ENCODE results near the gene PHLPP1. TPM values are rescaled to one million over a fixed set of nuclear protein-coding genes. Genes with fewer than 3 reads are reported as not detected.

PHLPP1 gene
- total RNA-seq, 2 experiments from 2014 or later, result 9.0 to 12.4 TPM

DNA sequence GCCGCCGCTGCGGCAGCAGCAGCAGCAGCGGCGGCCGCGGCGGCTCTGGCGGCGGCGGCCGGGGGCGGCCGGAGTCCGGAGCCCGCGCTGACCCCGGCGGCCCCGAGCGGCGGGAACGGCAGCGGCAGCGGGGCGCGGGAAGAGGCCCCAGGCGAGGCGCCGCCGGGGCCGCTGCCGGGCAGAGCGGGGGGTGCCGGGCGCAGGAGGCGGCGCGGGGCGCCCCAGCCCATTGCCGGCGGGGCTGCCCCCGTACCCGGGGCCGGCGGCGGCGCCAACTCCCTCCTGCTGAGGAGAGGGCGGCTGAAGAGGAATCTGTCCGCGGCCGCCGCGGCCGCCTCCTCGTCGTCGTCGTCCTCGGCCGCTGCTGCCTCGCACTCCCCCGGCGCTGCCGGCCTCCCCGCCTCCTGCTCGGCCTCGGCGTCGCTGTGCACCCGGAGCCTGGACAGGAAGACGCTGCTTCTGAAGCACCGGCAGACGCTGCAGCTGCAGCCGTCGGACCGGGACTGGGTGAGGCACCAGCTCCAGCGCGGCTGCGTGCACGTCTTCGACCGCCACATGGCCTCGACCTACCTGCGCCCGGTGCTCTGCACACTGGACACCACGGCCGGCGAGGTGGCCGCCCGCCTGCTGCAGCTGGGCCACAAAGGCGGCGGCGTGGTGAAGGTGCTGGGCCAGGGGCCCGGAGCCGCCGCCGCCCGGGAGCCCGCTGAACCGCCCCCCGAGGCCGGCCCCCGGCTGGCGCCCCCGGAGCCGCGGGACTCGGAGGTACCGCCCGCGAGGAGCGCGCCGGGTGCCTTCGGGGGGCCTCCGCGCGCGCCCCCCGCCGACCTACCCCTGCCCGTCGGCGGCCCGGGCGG is 646 bp downstream of the PHLPP1 start:
- H3K27ac ChIP-seq (ENCODE audit: low read depth, low read length, poor library complexity, severe bottlenecking), result no peak overlapping the region
- no peaks in the 10 kb centered on the region for H3K36me3 ChIP-seq (ENCODE audit: insufficient read depth, low read length)
- H4K20me1 ChIP-seq (ENCODE audit: insufficient read depth, low read length), result peaks cover 10% of the 10 kb centered on the region
- H3K9me2 ChIP-seq (ENCODE audit: insufficient read depth, low read length), result no peaks in the 10 kb centered on the region
- peak overlapping the region; percentile 72 for H3K4me3 ChIP-seq (ENCODE audit: low read depth, low read length, poor library complexity, severe bottlenecking)
- DNase-seq (ENCODE audit: low spot score), result peak; percentile 79
- ChIA-PET POLR2A (no interaction called here), CTCF (ENCODE audit: unreplicated experiment) (no interaction called here)
- BruUV-seq (replicated peaks), result no TSS peak
- H2AFZ ChIP-seq (ENCODE audit: low read length), result no peak overlapping the region
- peaks cover 39% of the 10 kb centered on the region for H3K79me2 ChIP-seq (ENCODE audit: insufficient read depth, low read depth, low read length)
- TF ChIP-seq CTCF (conservative IDR thresholded peaks at IDR 0.05; ENCODE audit: low read length) (no peak), EZH2phosphoT487 (IDR thresholded peaks at IDR 0.05; ENCODE audit: borderline replicate concordance, low read depth, low read length) (no peak)
- H3K4me1 ChIP-seq (ENCODE audit: insufficient read depth, low read length, poor library complexity, severe bottlenecking), result peaks cover 15% of the 10 kb centered on the region
- intact Hi-C loops (cut with micrococcal nuclease; ENCODE audit: unreplicated experiment), result loop anchor here (2.0 to 5.0 kb wide), 5 partner anchors 63 to 706 kb away; partner anchors contain the start of gene VPS4B
- peak overlapping the region; percentile 92 for H3K4me2 ChIP-seq (ENCODE audit: low read length)
- H3K9me3 ChIP-seq (ENCODE audit: low read length), result no peaks in the 10 kb centered on the region

DNA sequence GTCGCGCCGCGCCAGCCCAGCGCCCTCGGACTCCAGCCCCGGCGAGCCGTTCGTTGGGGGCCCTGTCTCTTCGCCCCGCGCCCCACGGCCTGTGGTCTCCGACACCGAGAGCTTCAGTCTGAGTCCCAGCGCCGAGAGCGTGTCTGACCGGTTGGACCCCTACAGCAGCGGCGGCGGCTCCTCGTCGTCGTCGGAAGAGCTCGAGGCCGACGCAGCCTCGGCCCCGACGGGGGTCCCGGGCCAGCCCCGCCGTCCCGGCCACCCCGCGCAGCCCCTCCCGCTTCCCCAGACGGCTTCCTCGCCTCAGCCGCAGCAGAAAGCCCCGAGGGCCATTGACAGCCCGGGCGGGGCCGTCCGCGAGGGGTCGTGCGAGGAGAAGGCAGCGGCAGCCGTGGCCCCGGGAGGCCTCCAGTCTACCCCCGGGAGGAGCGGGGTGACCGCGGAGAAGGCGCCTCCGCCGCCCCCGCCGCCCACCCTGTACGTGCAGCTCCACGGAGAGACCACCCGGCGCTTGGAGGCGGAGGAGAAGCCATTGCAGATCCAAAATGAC is 1.4 kb downstream of the PHLPP1 start:
- CTCF ChIA-PET (ENCODE audit: unreplicated experiment), result no interaction called here
- BruUV-seq (replicated peaks), result no TSS peak
- Histone ChIP-seq H3K9me2 (ENCODE audit: insufficient read depth, low read length) (no peaks in the 10 kb centered on the region), H3K4me1 (ENCODE audit: insufficient read depth, low read length, poor library complexity, severe bottlenecking) (peaks cover 15% of the 10 kb centered on the region), H4K20me1 (ENCODE audit: insufficient read depth, low read length) (peaks cover 10% of the 10 kb centered on the region), H3K79me2 (ENCODE audit: insufficient read depth, low read depth, low read length) (peaks cover 45% of the 10 kb centered on the region), H3K27ac (ENCODE audit: low read depth, low read length, poor library complexity, severe bottlenecking) (no peak overlapping the region), H3K4me2 (ENCODE audit: low read length) (peak overlapping the region; percentile 92), H2AFZ (ENCODE audit: low read length) (no peak overlapping the region; the same call in 1 of the 2 replicates), H3K36me3 (ENCODE audit: insufficient read depth, low read length) (no peaks in the 10 kb centered on the region), H3K9me3 (ENCODE audit: low read length) (no peaks in the 10 kb centered on the region), H3K4me3 (ENCODE audit: low read depth, low read length, poor library complexity, severe bottlenecking) (peak overlapping the region; percentile 71)
- peak; percentile 34 for DNase-seq (ENCODE audit: low spot score)
- intact Hi-C loops (cut with micrococcal nuclease; ENCODE audit: unreplicated experiment), result loop anchor here (5.0 kb wide), 2 partner anchors 189 to 706 kb away; partner anchors contain the start of gene VPS4B
- TF ChIP-seq CTCF (conservative IDR thresholded peaks at IDR 0.05; ENCODE audit: low read length), result no peak
- TF ChIP-seq EZH2phosphoT487 (IDR thresholded peaks at IDR 0.05; ENCODE audit: borderline replicate concordance, low read depth, low read length), result no peak
- POLR2A ChIA-PET, result interaction anchor here (1.9 kb wide), 1 partner anchor 12 kb away, joined by 7 read pairs; no protein-coding TSS in a partner anchor

Data from OCI-LY7 (cell line).